Measurements from ENCODE around the gene EIF4E1B. TPM values are rescaled to one million over a fixed set of nuclear protein-coding genes. Genes with fewer than 3 reads are reported as not detected.

Gene EIF4E1B
- total and polyA plus RNA-seq, 2 donors (not counting 1 experiment from before 2014, with no cell fraction given) = not detected

DNA sequence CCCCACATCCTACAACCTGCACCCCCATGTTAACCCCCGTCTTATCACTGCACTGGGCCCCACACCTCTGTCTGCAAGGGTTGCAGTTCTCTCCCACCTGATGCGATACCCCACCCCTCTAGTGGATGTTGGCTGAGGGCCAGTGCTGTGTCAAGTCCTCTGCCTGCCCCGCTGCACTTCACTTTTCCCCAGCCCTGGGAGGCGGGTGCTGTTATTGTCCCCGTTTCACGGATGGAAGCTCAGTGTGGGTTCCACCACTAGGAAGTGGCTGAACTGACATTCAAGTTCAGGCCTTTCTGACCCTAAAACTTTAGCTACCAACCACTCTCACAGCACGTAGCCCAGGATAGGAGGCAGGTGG lies 3.6 kb upstream of the EIF4E1B start:
- no peak overlapping the region for H2AFZ ChIP-seq (ENCODE audit: low read length)
- no peaks in the 10 kb centered on the region for H4K20me1 ChIP-seq (ENCODE audit: control insufficient read depth, extremely low read depth, insufficient read depth, low read length)
- H3K4me2 ChIP-seq (ENCODE audit: extremely low read depth, insufficient read depth, low read length) = no peak overlapping the region
- no peak for TF ChIP-seq EZH2 (IDR thresholded peaks at IDR 0.05; ENCODE audit: low read length, missing control alignments)
- no peak for TF ChIP-seq CTCF (conservative IDR thresholded peaks at IDR 0.05 in 1 of 2, IDR thresholded peaks at IDR 0.05 in 1 of 2; ENCODE audit: low read depth in 1 of 2, low read length in 2 of 2)
- no peak overlapping the region for H3K27ac ChIP-seq (ENCODE audit: insufficient read depth, low read length)
- no peaks in the 10 kb centered on the region for H3K9me3 ChIP-seq (ENCODE audit: control insufficient read depth, insufficient read depth, low read depth, low read length)
- H3K9ac ChIP-seq (ENCODE audit: insufficient read depth, low read length) = no peak overlapping the region
- peaks cover 13% of the 10 kb centered on the region for H3K27me3 ChIP-seq (ENCODE audit: control insufficient read depth, insufficient read depth, low read length)
- DNase-seq (ENCODE audit: low read depth in 2 of 2) = no peak
- no peaks in the 10 kb centered on the region for H3K36me3 ChIP-seq (ENCODE audit: control insufficient read depth, insufficient read depth, low read length)
- no peaks in the 10 kb centered on the region for H3K79me2 ChIP-seq (ENCODE audit: control insufficient read depth, insufficient read depth, low read length)
- no peak overlapping the region for H3K4me3 ChIP-seq (replicated peaks in 1 of 4; ENCODE audit: control extremely low read depth in 1 of 4, insufficient read depth in 1 of 4, low read depth in 3 of 4, low read length in 4 of 4)
- H3K4me1 ChIP-seq (ENCODE audit: control insufficient read depth, extremely low read depth, insufficient read depth, low read length) = peaks cover 3% of the 10 kb centered on the region

DNA sequence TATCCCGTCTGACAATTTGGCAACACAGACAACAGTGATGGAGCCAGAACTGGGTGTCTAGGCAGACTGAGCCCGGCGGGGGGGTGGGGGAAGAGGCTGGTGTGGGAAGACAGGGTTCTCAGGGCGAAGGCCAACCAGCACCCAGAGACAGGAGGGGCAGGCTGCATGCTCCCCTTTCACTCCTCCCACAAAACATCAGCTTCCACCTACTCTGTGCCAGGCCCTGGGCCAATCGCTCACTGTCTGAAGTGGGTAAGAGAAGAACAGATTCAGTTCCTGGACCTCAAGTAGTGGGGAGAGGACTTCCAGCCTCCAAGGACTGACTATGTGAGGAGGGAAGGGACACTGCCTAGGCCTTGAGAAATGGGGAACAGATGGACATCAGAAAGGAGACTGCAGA lies 2.9 kb upstream of the EIF4E1B start:
- H3K27ac ChIP-seq (ENCODE audit: insufficient read depth, low read length) = no peak overlapping the region
- no peak overlapping the region for H3K4me3 ChIP-seq (replicated peaks in 1 of 4; ENCODE audit: control extremely low read depth in 1 of 4, insufficient read depth in 1 of 4, low read depth in 3 of 4, low read length in 4 of 4)
- no peak overlapping the region for H3K4me2 ChIP-seq (ENCODE audit: extremely low read depth, insufficient read depth, low read length)
- H4K20me1 ChIP-seq (ENCODE audit: control insufficient read depth, extremely low read depth, insufficient read depth, low read length) = no peaks in the 10 kb centered on the region
- no peak overlapping the region for H2AFZ ChIP-seq (ENCODE audit: low read length)
- H3K9me3 ChIP-seq (ENCODE audit: control insufficient read depth, insufficient read depth, low read depth, low read length) = no peaks in the 10 kb centered on the region
- no peak for DNase-seq (ENCODE audit: low read depth in 2 of 2)
- H3K36me3 ChIP-seq (ENCODE audit: control insufficient read depth, insufficient read depth, low read length) = no peaks in the 10 kb centered on the region
- H3K27me3 ChIP-seq (ENCODE audit: control insufficient read depth, insufficient read depth, low read length) = peaks cover 13% of the 10 kb centered on the region
- TF ChIP-seq EZH2 (IDR thresholded peaks at IDR 0.05; ENCODE audit: low read length, missing control alignments) = no peak
- no peak for TF ChIP-seq CTCF (conservative IDR thresholded peaks at IDR 0.05 in 1 of 2, IDR thresholded peaks at IDR 0.05 in 1 of 2; ENCODE audit: low read depth in 1 of 2, low read length in 2 of 2)
- no peak overlapping the region for H3K9ac ChIP-seq (ENCODE audit: insufficient read depth, low read length)
- H3K4me1 ChIP-seq (ENCODE audit: control insufficient read depth, extremely low read depth, insufficient read depth, low read length) = peaks cover 3% of the 10 kb centered on the region
- no peaks in the 10 kb centered on the region for H3K79me2 ChIP-seq (ENCODE audit: control insufficient read depth, insufficient read depth, low read length)

DNA sequence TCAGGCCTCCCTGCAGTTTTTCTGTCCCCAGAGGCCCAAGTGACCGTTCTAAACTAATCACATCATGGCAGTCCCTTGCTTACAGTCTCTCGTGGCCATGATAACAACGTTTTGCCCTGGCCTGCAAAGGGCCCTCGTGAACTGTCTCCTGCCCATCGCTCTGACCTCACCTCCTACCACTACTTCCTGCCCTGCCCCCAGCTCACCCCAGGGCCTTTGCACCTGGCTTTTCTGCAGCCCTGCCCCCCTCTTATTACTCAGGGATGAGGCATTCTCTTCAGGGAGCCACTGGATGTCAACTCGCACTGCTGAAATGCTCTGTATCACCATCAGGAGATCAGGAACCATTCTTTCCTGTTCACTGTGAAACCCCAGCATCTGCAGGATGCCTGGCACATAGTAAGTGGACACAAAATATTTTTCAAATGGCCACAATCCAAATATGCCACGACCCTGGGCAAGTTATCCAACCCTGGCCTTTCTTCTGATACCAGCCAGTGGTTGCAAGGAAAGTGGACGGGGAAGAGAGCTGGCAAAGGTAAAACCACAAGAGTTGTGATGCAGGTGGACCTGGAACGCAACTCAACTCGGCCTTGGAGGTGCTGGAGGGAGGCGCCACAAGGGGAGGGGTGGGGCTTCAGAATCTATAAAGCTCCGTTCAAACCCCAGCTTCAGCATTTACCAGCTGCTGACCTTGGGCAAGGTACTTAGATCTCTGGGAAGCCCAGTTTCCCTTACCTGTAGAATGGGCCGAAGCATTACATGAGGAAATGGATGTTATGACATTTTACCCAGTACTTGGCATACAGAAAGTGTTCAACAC lies 1.9 kb upstream of the EIF4E1B start:
- H3K79me2 ChIP-seq (ENCODE audit: control insufficient read depth, insufficient read depth, low read length) = no peaks in the 10 kb centered on the region
- H2AFZ ChIP-seq (ENCODE audit: low read length) = no peak overlapping the region
- no peaks in the 10 kb centered on the region for H3K9me3 ChIP-seq (ENCODE audit: control insufficient read depth, insufficient read depth, low read depth, low read length)
- TF ChIP-seq CTCF (conservative IDR thresholded peaks at IDR 0.05 in 1 of 2, IDR thresholded peaks at IDR 0.05 in 1 of 2; ENCODE audit: low read depth in 1 of 2, low read length in 2 of 2) (no peak), EZH2 (IDR thresholded peaks at IDR 0.05; ENCODE audit: low read length, missing control alignments) (no peak)
- H3K4me1 ChIP-seq (ENCODE audit: control insufficient read depth, extremely low read depth, insufficient read depth, low read length) = peaks cover 3% of the 10 kb centered on the region
- H3K27me3 ChIP-seq (ENCODE audit: control insufficient read depth, insufficient read depth, low read length) = peaks cover 20% of the 10 kb centered on the region
- H3K4me3 ChIP-seq (replicated peaks in 1 of 4; ENCODE audit: control extremely low read depth in 1 of 4, insufficient read depth in 1 of 4, low read depth in 3 of 4, low read length in 4 of 4) = no peak overlapping the region
- no peaks in the 10 kb centered on the region for H3K36me3 ChIP-seq (ENCODE audit: control insufficient read depth, insufficient read depth, low read length)
- DNase-seq (ENCODE audit: low read depth in 2 of 2) = no peak
- no peak overlapping the region for H3K4me2 ChIP-seq (ENCODE audit: extremely low read depth, insufficient read depth, low read length)
- H4K20me1 ChIP-seq (ENCODE audit: control insufficient read depth, extremely low read depth, insufficient read depth, low read length) = no peaks in the 10 kb centered on the region
- H3K27ac ChIP-seq (ENCODE audit: insufficient read depth, low read length) = no peak overlapping the region
- H3K9ac ChIP-seq (ENCODE audit: insufficient read depth, low read length) = no peak overlapping the region
